ENCODE measurements around the gene ALS2.

Gene ALS2

DNA sequence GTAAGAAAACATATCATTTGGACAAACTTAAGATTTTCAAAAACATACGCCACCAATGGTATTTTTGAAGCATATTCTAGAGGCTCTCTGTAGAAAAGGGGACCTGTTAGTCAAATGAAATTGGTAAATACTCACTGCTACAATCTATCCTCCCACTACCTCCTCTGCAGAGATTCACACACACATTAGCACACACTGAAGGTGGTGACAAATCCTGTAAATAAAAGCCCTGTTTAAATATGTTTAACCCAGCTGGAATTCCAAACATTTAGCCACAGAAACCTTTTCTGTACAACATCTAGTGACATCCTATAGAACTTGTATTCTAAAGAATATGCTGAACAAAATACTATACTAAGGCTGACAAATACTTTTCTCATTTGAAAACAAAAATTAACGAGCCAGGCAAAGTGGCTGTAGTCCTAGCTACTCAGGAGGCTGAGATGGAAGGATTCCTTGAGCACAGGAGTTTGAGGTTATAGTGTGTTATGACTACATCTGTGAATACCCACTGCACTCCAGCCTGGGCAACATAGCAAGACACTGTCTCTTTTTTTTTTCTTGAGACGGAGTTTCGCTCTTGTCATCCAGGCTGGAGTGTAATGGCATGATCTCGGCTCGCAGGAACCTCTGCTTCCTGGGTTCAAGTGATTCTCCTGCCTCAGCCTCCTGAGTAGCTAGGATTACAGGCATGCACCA lies 25.9 kb downstream of the ALS2 start:
- no peak for DNase-seq (ENCODE audit: low read depth)

DNA sequence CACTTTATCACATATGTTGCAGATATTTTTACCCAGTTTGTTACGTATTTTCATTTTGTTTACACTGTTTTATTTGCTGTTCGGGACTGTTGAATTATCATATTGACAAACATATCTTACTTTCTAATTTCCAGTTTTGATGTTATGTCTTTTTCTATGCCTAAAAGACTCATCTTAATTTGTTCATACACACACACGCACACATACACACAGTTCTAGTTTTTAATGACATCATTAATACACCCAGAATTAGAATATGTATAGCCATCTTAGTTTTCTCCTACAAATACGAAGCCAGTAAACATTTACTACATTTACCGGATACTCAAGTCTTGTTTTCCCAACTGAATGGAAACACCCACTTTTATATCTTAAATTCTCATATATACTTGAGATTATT lies 29.2 kb downstream of the ALS2 start:
- no peak for DNase-seq (ENCODE audit: low read depth)

DNA sequence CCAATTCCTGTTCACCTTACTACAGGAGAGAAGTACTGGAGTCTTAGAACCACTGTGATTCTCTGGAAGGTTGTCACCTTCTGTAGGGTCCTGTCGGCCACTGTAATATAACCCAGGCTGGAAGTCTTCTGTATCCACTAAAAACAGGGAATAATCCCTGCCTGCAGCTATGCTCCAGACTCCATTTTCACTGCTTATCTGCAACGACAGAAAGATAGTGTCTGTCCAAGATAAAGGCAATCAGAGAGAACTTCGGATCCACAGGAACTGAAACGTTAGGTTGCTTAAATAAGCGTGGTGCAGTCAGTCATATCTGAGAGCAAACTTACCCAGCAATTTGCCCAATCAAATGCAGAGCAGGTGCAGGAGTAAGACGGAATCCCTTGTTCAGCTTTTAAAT lies 34.2 kb downstream of the ALS2 start:
- DNase-seq (ENCODE audit: low read depth) = no peak

GRCh38 chr2:201735486-201735885 lies 45.2 kb downstream of the ALS2 start:
- DNase-seq (ENCODE audit: low read depth) = no peak

- no peak for DNase-seq (ENCODE audit: low read depth)
Observed at GRCh38 chr2:201734111-201734510, 46.6 kb downstream of the ALS2 start.

GRCh38 chr2:201733544-201733943 lies 47.2 kb downstream of the ALS2 start:
- no peak for DNase-seq (ENCODE audit: low read depth)

GRCh38 chr2:201730651-201731285 lies 50.0 kb downstream of the ALS2 start:
- DNase-seq (ENCODE audit: low read depth) = no peak

- no peak for DNase-seq (ENCODE audit: low read depth)
Observed at GRCh38 chr2:201715459-201715858, 65.3 kb downstream of the ALS2 start.

DNA sequence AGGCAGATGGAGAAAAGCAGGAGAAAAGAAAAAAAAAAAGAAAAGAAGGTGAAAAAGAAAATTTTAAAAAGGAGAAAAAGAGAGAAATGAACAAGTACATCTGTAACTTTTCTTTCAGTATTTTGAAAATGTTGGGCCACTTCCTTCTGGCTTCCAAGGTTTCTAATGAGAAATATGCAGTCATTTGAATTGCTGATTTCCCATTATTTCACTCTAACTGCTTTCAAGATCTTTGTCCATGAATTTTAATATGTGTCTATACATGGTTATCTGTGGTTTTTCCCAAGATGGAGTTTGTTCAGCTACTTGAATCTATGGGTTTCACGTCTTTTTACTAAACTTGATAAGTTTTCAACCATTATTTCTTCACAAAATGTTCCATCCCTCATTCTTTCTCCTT lies 68.0 kb downstream of the ALS2 start:
- no peak for DNase-seq (ENCODE audit: low read depth)

- no peak for DNase-seq (ENCODE audit: low read depth)
Observed at GRCh38 chr2:201709747-201710146, 71.0 kb downstream of the ALS2 start.

DNA sequence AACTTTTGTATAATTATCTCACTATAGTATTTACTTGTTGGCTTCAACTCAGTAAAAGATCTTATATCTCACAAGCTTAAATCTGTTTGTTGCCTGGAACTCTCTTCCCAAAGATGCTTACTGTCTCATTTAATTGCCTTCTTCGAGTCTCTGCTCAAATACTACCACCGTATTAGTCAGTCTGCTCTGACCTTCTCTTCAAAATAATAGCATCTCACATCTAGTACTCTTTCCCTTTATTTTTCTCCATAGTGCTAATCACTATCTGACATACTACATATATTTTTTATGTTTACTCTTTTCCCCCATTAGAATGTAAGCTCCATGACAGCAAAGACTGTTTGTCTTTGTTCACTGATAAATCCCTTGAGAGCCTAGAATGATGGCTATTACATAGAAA lies 71.7 kb downstream of the ALS2 start:
- no peak for DNase-seq (ENCODE audit: low read depth)

DNA sequence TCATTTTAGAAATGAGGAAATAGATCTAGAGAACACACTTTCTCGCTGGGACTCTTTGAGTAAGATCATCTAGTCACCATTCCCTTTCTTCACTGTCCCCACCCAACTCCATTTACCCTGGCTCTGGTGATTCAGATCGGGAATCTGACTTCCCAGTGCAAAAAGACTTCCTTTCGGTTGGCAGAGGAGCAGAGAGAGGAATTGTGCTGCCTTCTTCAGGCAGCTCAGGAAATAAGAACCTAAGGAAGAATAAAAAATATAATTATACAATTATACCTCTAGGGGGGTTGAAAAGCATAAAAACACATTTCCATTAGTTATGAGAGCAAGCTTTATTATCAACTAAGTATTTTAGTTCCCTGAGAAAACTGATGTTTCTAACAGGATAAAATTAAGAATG lies 73.0 kb downstream of the ALS2 start:
- no peak for DNase-seq (ENCODE audit: low read depth)

GRCh38 chr2:201707142-201707541 lies 73.6 kb downstream of the ALS2 start:
- no peak for DNase-seq (ENCODE audit: low read depth)

DNA sequence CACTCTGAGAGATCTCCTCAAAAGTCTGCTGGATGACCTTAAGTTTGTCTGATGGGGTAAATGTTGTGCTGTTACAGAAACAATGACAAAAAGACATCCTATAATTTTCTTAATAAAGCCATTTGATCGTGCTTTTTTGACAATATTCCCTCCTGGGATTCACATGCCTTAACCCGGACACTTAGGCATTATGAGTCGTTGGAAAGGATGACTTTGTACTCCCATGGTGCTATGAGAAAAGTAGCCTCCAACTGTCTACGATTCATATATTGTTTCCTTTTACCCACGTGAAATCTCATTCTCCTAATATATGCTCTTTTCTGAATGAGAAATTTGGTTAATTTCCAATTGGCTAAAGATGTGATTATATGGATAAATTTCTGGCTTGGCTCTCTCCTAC lies 76.2 kb downstream of the ALS2 start:
- no peak for DNase-seq (ENCODE audit: low read depth)

DNA sequence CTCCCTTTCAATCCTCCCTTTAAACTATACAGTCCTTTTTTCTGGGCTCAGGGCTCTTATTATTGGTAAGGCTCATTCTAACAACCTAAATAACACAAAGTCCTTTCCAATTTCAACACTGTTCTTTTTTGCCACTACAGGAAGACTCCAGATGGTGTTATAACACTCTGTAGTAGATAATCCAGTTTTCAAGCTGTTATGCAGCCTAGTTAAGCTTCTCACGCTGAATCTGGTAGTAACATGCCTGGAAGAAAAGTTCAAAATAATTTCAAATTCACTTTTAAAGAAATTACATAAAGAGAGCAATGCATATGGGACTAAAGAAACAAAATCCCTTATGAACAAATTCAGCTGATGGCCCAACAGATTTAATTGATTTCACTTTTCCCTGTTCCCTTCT lies 79.1 kb downstream of the ALS2 start:
- DNase-seq (ENCODE audit: low read depth) = no peak

- DNase-seq (ENCODE audit: low read depth) = no peak
Observed at GRCh38 chr2:201699416-201699815, 81.3 kb downstream of the ALS2 start.

- no peak for DNase-seq (ENCODE audit: low read depth)
Observed at GRCh38 chr2:201698588-201699226, 82.0 kb downstream of the ALS2 start, which contains the start of gene MPP4. MPP4 (minus strand) TSS chr2:201698644; CDS start chr2:201693954, 4,690 bp downstream.

DNA sequence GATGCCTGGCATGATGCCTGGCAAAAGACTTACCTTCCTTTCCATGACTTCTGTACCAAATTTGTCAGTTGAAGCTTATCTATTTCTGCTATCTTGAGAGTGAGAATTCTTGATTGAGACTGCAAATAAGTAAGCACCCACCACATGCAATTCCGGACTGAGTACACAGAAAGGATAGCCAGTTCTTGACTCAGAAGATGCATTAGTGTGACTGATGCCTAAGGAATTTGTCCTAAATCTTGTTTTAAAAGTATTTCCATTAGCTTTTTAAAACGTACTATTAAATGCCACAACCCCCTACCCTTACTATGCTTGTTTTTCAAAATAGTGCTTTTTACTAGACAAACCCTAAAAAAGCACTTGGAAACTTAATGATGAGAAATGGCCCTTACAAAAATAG lies 82.8 kb downstream of the ALS2 start:
- DNase-seq (ENCODE audit: low read depth) = no peak

DNA sequence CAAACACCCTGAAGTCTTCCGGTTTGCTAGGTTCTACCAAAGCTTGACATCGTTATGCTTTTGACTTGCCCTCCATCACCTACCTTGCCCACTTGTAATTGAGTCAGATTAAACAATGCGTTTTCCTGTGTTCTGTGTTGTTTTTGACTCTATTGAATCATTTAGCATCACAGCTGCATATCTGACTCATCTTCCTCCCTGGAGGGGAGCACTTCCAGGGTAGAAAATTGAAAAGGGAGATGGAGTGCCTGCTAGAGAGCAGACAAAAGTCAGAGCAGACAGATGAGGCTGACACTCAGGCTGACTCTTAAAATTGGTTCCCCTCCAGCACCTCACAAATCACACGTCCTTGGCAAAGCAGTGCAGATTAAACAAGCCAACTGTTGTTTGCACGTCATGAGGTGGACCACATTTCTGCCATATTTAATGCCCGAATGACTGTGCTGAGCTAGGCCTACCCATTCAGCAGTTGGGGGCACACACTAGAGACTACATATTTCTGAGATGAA lies 84.5 kb downstream of the ALS2 start:
- DNase-seq (ENCODE audit: low read depth) = no peak

GRCh38 chr2:201685156-201685555 lies 95.6 kb downstream of the ALS2 start:
- no peak for DNase-seq (ENCODE audit: low read depth)

DNA sequence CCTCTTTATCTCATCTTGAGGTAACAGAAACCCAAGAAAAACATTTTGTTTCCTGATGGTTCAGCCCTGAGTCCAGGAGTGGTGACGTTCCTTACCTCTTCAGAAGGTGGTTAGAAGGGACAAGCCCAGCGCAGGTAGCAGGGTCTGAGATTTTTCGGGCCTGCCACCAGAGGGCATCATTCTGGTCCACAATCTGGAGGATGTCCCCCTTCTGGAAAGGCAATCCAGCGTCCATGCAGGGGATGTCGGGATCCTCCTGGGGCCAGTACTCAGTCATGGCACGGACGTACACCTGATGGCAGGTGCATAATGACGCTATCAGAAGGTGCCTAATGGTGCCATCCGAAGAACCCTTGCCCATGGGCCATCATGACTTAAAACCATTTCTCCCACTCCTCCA lies 100.0 kb downstream of the ALS2 start:
- no peak for DNase-seq (ENCODE audit: low read depth)

DNA sequence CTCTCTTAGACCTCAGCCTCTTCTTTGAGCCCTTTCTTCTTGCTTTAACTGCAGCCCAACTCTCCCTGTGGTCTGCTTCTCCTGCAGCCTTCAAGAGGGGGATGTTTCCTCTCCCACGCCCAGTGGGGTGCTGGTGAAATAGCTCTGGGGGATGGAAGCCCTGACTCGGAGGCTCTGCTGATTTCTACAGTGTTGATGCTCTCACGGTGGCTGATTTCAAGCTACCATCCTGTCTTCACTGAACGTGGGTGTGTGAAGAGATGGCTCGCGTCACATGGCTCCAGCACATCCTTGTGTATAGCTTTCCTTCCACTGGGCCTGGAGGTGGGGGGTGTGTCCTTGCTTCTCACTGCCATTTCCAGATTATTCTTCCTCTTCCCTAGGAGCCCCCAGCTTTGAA lies 102.3 kb downstream of the ALS2 start:
- no peak for DNase-seq (ENCODE audit: low read depth)

DNA sequence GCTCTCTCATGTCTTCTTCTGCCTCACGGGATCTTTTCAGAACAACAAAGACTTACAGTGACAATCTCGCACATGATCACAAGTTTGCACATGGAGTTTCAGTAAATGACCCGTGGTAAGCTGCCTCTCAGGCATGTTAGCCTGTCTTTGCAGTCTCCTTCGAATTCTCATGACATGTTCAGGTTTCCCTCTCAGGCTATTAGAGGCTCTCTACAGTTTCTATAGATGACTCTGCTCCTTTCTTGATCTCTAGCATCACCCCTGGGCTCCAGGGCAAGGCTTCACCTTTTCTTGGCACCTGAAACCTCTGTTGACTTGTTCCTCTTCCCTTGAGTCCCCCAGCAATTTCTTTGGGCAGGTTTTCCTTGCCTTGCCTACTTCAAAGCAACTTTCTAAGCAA lies 105.3 kb downstream of the ALS2 start:
- DNase-seq (ENCODE audit: low read depth) = no peak

Data from stimulated activated CD8-positive, alpha-beta memory T cell treated with anti-CD3 and anti-CD28 coated beads, Interleukin-15, amount 100 ng/mL, for 24 hours (primary cell).